Measurements from ENCODE around the gene SKIL. TPM values are rescaled to one million over a fixed set of nuclear protein-coding genes. Genes with fewer than 3 reads are reported as not detected.
"Not testable (repeated sequence)": the region's sequence is repeated elsewhere in the genome, so short reads cannot be mapped to it uniquely, and the experiment has no call there.

SKIL gene
- polyA plus RNA-seq, 4 donors: 10.6 to 47.6 (median 16.6) TPM

GRCh38 chr3:170323331-170323730 lies 34.2 kb upstream of the SKIL start:
- Histone ChIP-seq H3K4me1 (ENCODE audit: control insufficient read depth in 3 of 3, insufficient read depth in 2 of 3, low read depth in 1 of 3, low read length in 2 of 3) (peaks cover 0 to 10% (median 0%) of the 10 kb centered on the region in 3 donors), H3K27me3 (ENCODE audit: control insufficient read depth in 3 of 3, insufficient read depth in 3 of 3, low read length in 3 of 3) (no peaks in the 10 kb centered on the region), H3K36me3 (ENCODE audit: control insufficient read depth in 3 of 3, insufficient read depth in 2 of 3, low read depth in 1 of 3, low read length in 3 of 3) (no peaks in the 10 kb centered on the region), H3K9me3 (ENCODE audit: control insufficient read depth in 2 of 2, insufficient read depth in 1 of 2, low read depth in 1 of 2, low read length in 1 of 2) (peaks cover 0 to 11% of the 10 kb centered on the region in 2 donors), H3K4me3 (ENCODE audit: low read depth in 1 of 3, low read length in 3 of 3) (no peak overlapping the region), H3K27ac (ENCODE audit: low read depth in 1 of 3, low read length in 2 of 3) (no peak overlapping the region)
- WGBS, 3 donors: 88 to 91% (median 90%) methylated on average over 6 of the region's 6 CpGs
- FAIRE-seq: no peak
- DNase-seq: no peak

DNA sequence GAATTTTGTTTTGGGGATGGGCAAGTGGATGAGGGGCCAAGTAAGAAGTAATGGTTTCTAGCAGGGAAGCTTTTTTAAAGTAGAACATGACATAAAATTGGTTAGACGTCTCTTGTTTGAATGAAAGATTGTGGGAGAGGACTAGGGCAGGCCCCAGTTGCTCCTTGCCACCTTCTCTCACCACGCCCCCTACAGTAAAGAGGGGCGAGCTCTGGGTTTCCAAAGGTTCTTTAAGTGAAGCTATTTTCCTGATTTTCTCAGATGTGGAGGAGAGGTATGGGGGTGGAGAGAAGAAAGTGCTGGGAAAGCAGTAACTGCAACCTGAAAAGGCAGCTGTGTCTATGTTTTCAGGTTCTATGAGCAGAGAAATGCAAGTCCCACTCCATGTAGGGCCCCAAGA lies 32.6 kb upstream of the SKIL start:
- Histone ChIP-seq H3K36me3 (ENCODE audit: control insufficient read depth in 3 of 3, insufficient read depth in 2 of 3, low read depth in 1 of 3, low read length in 3 of 3) (no peaks in the 10 kb centered on the region), H3K27ac (ENCODE audit: low read depth in 1 of 3, low read length in 2 of 3) (no peak overlapping the region), H3K9me3 (ENCODE audit: control insufficient read depth in 2 of 2, insufficient read depth in 1 of 2, low read depth in 1 of 2, low read length in 1 of 2) (peaks cover 0 to 11% of the 10 kb centered on the region in 2 donors), H3K4me1 (ENCODE audit: control insufficient read depth in 3 of 3, insufficient read depth in 2 of 3, low read depth in 1 of 3, low read length in 2 of 3) (peaks cover 0 to 12% (median 0%) of the 10 kb centered on the region in 3 donors), H3K27me3 (ENCODE audit: control insufficient read depth in 3 of 3, insufficient read depth in 3 of 3, low read length in 3 of 3) (no peaks in the 10 kb centered on the region), H3K4me3 (ENCODE audit: low read depth in 1 of 3, low read length in 3 of 3) (no peak overlapping the region)
- FAIRE-seq: no peak
- DNase-seq: no peak
- 67 to 79% (median 78%) methylated on average over 3 of the region's 3 CpGs for WGBS, 3 donors

- no peak overlapping the region for H3K4me3 ChIP-seq (ENCODE audit: low read depth in 1 of 3, low read length in 3 of 3)
- H3K27me3 ChIP-seq (ENCODE audit: control insufficient read depth in 3 of 3, insufficient read depth in 3 of 3, low read length in 3 of 3): no peaks in the 10 kb centered on the region
- H3K4me1 ChIP-seq (ENCODE audit: control insufficient read depth in 3 of 3, insufficient read depth in 2 of 3, low read depth in 1 of 3, low read length in 2 of 3): peaks cover 0 to 20% (median 0%) of the 10 kb centered on the region in 3 donors
- DNase-seq (no peak), FAIRE-seq (no peak)
- WGBS, 3 donors: 94 to 97% (median 95%) methylated on average over 22 to 24 of the region's 24 CpGs
- no peaks in the 10 kb centered on the region for H3K36me3 ChIP-seq (ENCODE audit: control insufficient read depth in 3 of 3, insufficient read depth in 2 of 3, low read depth in 1 of 3, low read length in 3 of 3)
- peaks cover 0 to 11% of the 10 kb centered on the region in 2 donors for H3K9me3 ChIP-seq (ENCODE audit: control insufficient read depth in 2 of 2, insufficient read depth in 1 of 2, low read depth in 1 of 2, low read length in 1 of 2)
- H3K27ac ChIP-seq (ENCODE audit: low read depth in 1 of 3, low read length in 2 of 3): no peak overlapping the region
These were observed 30.3 kb upstream of the SKIL start for GRCh38 chr3:170327040-170327808.

- DNase-seq; H3K36me3 ChIP-seq (ENCODE audit: control insufficient read depth in 3 of 3, insufficient read depth in 2 of 3, low read depth in 1 of 3, low read length in 3 of 3); H3K27ac ChIP-seq (ENCODE audit: low read depth in 1 of 3, low read length in 2 of 3); H3K27me3 ChIP-seq (ENCODE audit: control insufficient read depth in 3 of 3, insufficient read depth in 3 of 3, low read length in 3 of 3); FAIRE-seq; H3K4me3 ChIP-seq (ENCODE audit: low read depth in 1 of 3, low read length in 3 of 3): not testable (repeated sequence)
- Histone ChIP-seq H3K9me3 (ENCODE audit: control insufficient read depth in 2 of 2, insufficient read depth in 1 of 2, low read depth in 1 of 2, low read length in 1 of 2) (peaks cover 0 to 11% of the 10 kb centered on the region in 2 donors), H3K4me1 (ENCODE audit: control insufficient read depth in 3 of 3, insufficient read depth in 2 of 3, low read depth in 1 of 3, low read length in 2 of 3) (peaks cover 0 to 20% (median 0%) of the 10 kb centered on the region in 3 donors)
- WGBS, 3 donors: 86 to 96% (median 94%) methylated on average over 7 of the region's 7 CpGs
These were observed 29.5 kb upstream of the SKIL start for GRCh38 chr3:170327868-170328548.

DNA sequence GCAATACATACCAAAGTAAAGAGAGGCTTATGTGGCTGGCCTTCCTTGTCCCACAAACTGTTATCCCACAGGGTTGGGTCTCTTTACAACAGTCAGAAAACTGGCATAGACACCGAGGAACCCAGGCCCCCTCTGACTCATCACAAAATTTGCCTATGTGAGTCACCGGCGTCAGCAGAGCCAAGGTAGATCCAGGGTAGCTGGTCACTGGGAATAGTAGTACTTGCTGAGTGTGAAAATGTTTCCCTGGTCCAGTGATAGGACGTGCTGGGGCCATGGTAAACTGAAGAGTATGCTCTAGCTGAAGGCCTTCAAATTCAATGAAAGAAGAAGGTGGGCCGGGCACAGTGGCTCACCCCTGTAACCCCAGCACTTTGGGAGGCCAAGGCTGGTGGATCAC lies 27.1 kb upstream of the SKIL start:
- Histone ChIP-seq H3K4me1 (ENCODE audit: control insufficient read depth in 3 of 3, insufficient read depth in 2 of 3, low read depth in 1 of 3, low read length in 2 of 3) (peaks cover 0 to 18% (median 0%) of the 10 kb centered on the region in 3 donors), H3K36me3 (ENCODE audit: control insufficient read depth in 3 of 3, insufficient read depth in 2 of 3, low read depth in 1 of 3, low read length in 3 of 3) (no peaks in the 10 kb centered on the region), H3K4me3 (ENCODE audit: low read depth in 1 of 3, low read length in 3 of 3) (no peak overlapping the region), H3K27me3 (ENCODE audit: control insufficient read depth in 3 of 3, insufficient read depth in 3 of 3, low read length in 3 of 3) (no peaks in the 10 kb centered on the region), H3K27ac (ENCODE audit: low read depth in 1 of 3, low read length in 2 of 3) (peak overlapping the region; percentile 16 to 83 (median 82)), H3K9me3 (ENCODE audit: control insufficient read depth in 2 of 2, insufficient read depth in 1 of 2, low read depth in 1 of 2, low read length in 1 of 2) (peaks cover 0 to 14% of the 10 kb centered on the region in 2 donors)
- DNase-seq (peak; percentile 36 to 51), FAIRE-seq (no peak)
- WGBS, 3 donors: 56 to 72% (median 58%) methylated on average over 5 of the region's 5 CpGs

DNA sequence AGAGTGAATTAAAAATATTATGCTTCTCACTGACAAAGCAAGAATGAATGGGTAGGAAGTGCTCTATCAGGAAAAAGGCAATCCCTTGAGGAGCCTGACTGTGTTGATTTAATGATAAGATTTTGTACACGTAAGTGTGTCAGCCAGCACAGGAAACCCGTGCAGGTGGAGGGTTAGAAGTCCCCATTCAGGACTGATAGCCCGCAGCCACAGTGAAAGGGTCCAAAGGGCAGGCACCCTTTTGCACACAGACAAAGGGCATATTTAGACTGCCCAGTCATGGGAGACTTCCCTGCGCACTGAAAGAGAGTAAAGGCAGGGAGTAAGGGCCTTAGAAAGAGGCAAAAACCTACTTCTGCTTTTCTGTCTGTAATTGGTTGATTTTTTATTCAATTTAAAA lies 26.4 kb upstream of the SKIL start:
- Histone ChIP-seq H3K27me3 (ENCODE audit: control insufficient read depth in 3 of 3, insufficient read depth in 3 of 3, low read length in 3 of 3) (no peaks in the 10 kb centered on the region), H3K27ac (ENCODE audit: low read depth in 1 of 3, low read length in 2 of 3) (peak overlapping the region; percentile 38 to 83 (median 45)), H3K36me3 (ENCODE audit: control insufficient read depth in 3 of 3, insufficient read depth in 2 of 3, low read depth in 1 of 3, low read length in 3 of 3) (no peaks in the 10 kb centered on the region), H3K9me3 (ENCODE audit: control insufficient read depth in 2 of 2, insufficient read depth in 1 of 2, low read depth in 1 of 2, low read length in 1 of 2) (peaks cover 0 to 14% of the 10 kb centered on the region in 2 donors), H3K4me1 (ENCODE audit: control insufficient read depth in 3 of 3, insufficient read depth in 2 of 3, low read depth in 1 of 3, low read length in 2 of 3) (peaks cover 0 to 23% (median 0%) of the 10 kb centered on the region in 3 donors), H3K4me3 (ENCODE audit: low read depth in 1 of 3, low read length in 3 of 3) (no peak overlapping the region)
- WGBS, 3 donors: 20 to 41% (median 29%) methylated on average over 4 of the region's 4 CpGs
- FAIRE-seq (no peak), DNase-seq (peak; percentile 96 to 97)

- Histone ChIP-seq H3K4me1 (ENCODE audit: control insufficient read depth in 3 of 3, insufficient read depth in 2 of 3, low read depth in 1 of 3, low read length in 2 of 3) (peaks cover 0 to 8% (median 0%) of the 10 kb centered on the region in 3 donors), H3K9me3 (ENCODE audit: control insufficient read depth in 2 of 2, insufficient read depth in 1 of 2, low read depth in 1 of 2, low read length in 1 of 2) (peaks cover 0 to 14% of the 10 kb centered on the region in 2 donors), H3K27me3 (ENCODE audit: control insufficient read depth in 3 of 3, insufficient read depth in 3 of 3, low read length in 3 of 3) (no peaks in the 10 kb centered on the region), H3K4me3 (ENCODE audit: low read depth in 1 of 3, low read length in 3 of 3) (no peak overlapping the region), H3K36me3 (ENCODE audit: control insufficient read depth in 3 of 3, insufficient read depth in 2 of 3, low read depth in 1 of 3, low read length in 3 of 3) (no peaks in the 10 kb centered on the region), H3K27ac (ENCODE audit: low read depth in 1 of 3, low read length in 2 of 3) (no peak overlapping the region)
- DNase-seq (no peak), FAIRE-seq (no peak)
- WGBS, 3 donors: 84 to 96% (median 92%) methylated on average over 3 of the region's 3 CpGs
These were observed 20.1 kb upstream of the SKIL start for GRCh38 chr3:170337420-170337819.

- DNase-seq (no peak), FAIRE-seq (no peak)
- WGBS, 3 donors: 69 to 80% (median 75%) methylated on average over 1 of the region's 1 CpG
- no peak overlapping the region for H3K4me3 ChIP-seq (ENCODE audit: low read depth in 1 of 3, low read length in 3 of 3)
- peaks cover 0 to 11% of the 10 kb centered on the region in 2 donors for H3K9me3 ChIP-seq (ENCODE audit: control insufficient read depth in 2 of 2, insufficient read depth in 1 of 2, low read depth in 1 of 2, low read length in 1 of 2)
- H3K27ac ChIP-seq (ENCODE audit: low read depth in 1 of 3, low read length in 2 of 3): peak overlapping the region in 1 of 3 donors; percentile 37
- peaks cover 0 to 8% (median 0%) of the 10 kb centered on the region in 3 donors for H3K4me1 ChIP-seq (ENCODE audit: control insufficient read depth in 3 of 3, insufficient read depth in 2 of 3, low read depth in 1 of 3, low read length in 2 of 3)
- H3K27me3 ChIP-seq (ENCODE audit: control insufficient read depth in 3 of 3, insufficient read depth in 3 of 3, low read length in 3 of 3): no peaks in the 10 kb centered on the region
- no peaks in the 10 kb centered on the region for H3K36me3 ChIP-seq (ENCODE audit: control insufficient read depth in 3 of 3, insufficient read depth in 2 of 3, low read depth in 1 of 3, low read length in 3 of 3)
These were observed 18.7 kb upstream of the SKIL start for GRCh38 chr3:170338690-170339340.
